Loucy (cell line): ENCODE results near the gene FFAR3.

Experiments used
- EZH2phosphoT487 ChIP-seq: fragments of 200-600 bp; IDR thresholded peaks from 2 replicates; pipeline ENCODE4 v1.6.1; 2018; ENCODE audit warnings: antibody characterized with exemption, mild to moderate bottlenecking, moderate library complexity, borderline replicate concordance
- TF ChIP-seq, protein P1 (sequence below): fragments of 200-600 bp; sonication (generic); conservative IDR thresholded peaks from 2 replicates; pipeline ENCODE4 v1.5.1; 2014; ENCODE audit warnings: mild to moderate bottlenecking, antibody characterized with exemption, low read length

DNA sequence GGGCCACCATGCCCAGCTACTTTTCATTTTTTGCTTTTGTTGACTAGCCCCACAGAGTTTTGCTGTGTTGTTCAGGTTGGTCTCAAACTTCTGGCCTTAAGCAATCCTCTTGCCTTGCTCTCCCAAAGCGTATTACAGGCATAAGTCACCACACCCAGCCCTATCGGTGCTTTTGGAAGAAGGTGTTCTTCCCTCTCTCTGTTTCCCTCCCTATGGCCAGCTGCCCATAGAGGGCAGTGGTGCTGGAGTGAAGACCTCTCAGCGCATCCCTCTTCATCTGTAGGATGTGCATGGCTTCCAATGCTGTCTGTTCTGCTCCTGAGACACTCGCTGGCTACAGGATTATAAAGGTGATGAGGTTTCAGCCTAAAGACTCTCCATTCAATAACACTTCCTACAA is 30.6 kb upstream of the FFAR3 start:
- TF ChIP-seq, protein P1, sequence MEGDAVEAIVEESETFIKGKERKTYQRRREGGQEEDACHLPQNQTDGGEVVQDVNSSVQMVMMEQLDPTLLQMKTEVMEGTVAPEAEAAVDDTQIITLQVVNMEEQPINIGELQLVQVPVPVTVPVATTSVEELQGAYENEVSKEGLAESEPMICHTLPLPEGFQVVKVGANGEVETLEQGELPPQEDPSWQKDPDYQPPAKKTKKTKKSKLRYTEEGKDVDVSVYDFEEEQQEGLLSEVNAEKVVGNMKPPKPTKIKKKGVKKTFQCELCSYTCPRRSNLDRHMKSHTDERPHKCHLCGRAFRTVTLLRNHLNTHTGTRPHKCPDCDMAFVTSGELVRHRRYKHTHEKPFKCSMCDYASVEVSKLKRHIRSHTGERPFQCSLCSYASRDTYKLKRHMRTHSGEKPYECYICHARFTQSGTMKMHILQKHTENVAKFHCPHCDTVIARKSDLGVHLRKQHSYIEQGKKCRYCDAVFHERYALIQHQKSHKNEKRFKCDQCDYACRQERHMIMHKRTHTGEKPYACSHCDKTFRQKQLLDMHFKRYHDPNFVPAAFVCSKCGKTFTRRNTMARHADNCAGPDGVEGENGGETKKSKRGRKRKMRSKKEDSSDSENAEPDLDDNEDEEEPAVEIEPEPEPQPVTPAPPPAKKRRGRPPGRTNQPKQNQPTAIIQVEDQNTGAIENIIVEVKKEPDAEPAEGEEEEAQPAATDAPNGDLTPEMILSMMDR: peak; percentile 63
- TF ChIP-seq EZH2phosphoT487: no peak
